ENCODE measurements around the gene NFATC3. TPM values are rescaled to one million over a fixed set of nuclear protein-coding genes. Genes with fewer than 3 reads are reported as not detected.

The NFATC3 gene
- total and polyA plus RNA-seq, 4 donors: 9.7 to 21.2 (median 16.8) TPM

- WGBS: 86% methylated on average over 4 of the region's 4 CpGs
- Histone ChIP-seq H3K9ac (ENCODE audit: low read depth in 1 of 2, low read length in 2 of 2) (no peak overlapping the region), H3K4me3 (ENCODE audit: low read depth in 1 of 3, low read length in 3 of 3) (no peak overlapping the region)
These were observed 3.9 kb downstream of the NFATC3 start for GRCh38 chr16:68089067-68089466.

GRCh38 chr16:68090130-68090529 lies 5.0 kb downstream of the NFATC3 start:
- H3K27ac ChIP-seq (ENCODE audit: low read depth in 1 of 2, low read length in 2 of 2): no peak overlapping the region
- H3K36me3 ChIP-seq (ENCODE audit: control insufficient read depth in 4 of 4, insufficient read depth in 3 of 4, low read depth in 1 of 4, low read length in 3 of 4): no peaks in the 10 kb centered on the region
- no peak overlapping the region for H3K9ac ChIP-seq (ENCODE audit: low read depth in 1 of 2, low read length in 2 of 2)
- 53% methylated on average over 3 of the region's 3 CpGs for WGBS
- DNase-seq (ENCODE audit: low spot score): no peak
- no peak for TF ChIP-seq REST (IDR thresholded peaks at IDR 0.05)
- TF ChIP-seq HNF4G (IDR thresholded peaks at IDR 0.05): no peak
- TF ChIP-seq ZBTB33 (IDR thresholded peaks at IDR 0.05): no peak
- TF ChIP-seq CTCF (IDR thresholded peaks at IDR 0.05; ENCODE audit: low read depth, low read length, missing input control): no peak
- no peak for TF ChIP-seq JUND (IDR thresholded peaks at IDR 0.05)
- no peaks in the 10 kb centered on the region for H3K9me3 ChIP-seq (ENCODE audit: control insufficient read depth in 4 of 4, low read length in 3 of 4)
- no peak overlapping the region for H3K4me3 ChIP-seq (ENCODE audit: low read depth in 1 of 3, low read length in 3 of 3)
- no peaks in the 10 kb centered on the region for H3K27me3 ChIP-seq (ENCODE audit: control insufficient read depth in 4 of 4, insufficient read depth in 4 of 4, low read length in 3 of 4)
- H3K4me1 ChIP-seq (ENCODE audit: control insufficient read depth in 4 of 4, insufficient read depth in 4 of 4, low read length in 3 of 4): peaks cover 10 to 57% (median 31%) of the 10 kb centered on the region in 4 donors

More at GRCh38 chr16:68089067-68089466, 3.9 kb downstream of the NFATC3 start:
- no peak overlapping the region for H3K27ac ChIP-seq (ENCODE audit: low read depth in 1 of 2, low read length in 2 of 2)
- peaks cover 10 to 61% (median 35%) of the 10 kb centered on the region in 4 donors for H3K4me1 ChIP-seq (ENCODE audit: control insufficient read depth in 4 of 4, insufficient read depth in 4 of 4, low read length in 3 of 4)
- TF ChIP-seq FOXA1 (IDR thresholded peaks at IDR 0.05): no peak
- no peak for TF ChIP-seq JUND (IDR thresholded peaks at IDR 0.05)
- no peak for TF ChIP-seq NR2F2 (IDR thresholded peaks at IDR 0.05)
- no peak for TF ChIP-seq EGR1 (IDR thresholded peaks at IDR 0.05; ENCODE audit: low read depth in 2 of 2)
- TF ChIP-seq GABPA (IDR thresholded peaks at IDR 0.05 in 1 of 2, conservative IDR thresholded peaks at IDR 0.05 in 1 of 2): no peak
- TF ChIP-seq YY1 (IDR thresholded peaks at IDR 0.05): no peak
- no peak for TF ChIP-seq SP1 (IDR thresholded peaks at IDR 0.05)
- no peak for TF ChIP-seq HNF4G (IDR thresholded peaks at IDR 0.05)
- no peak for TF ChIP-seq RXRA (IDR thresholded peaks at IDR 0.05)
- no peak for DNase-seq (ENCODE audit: low spot score)
- H3K9me3 ChIP-seq (ENCODE audit: control insufficient read depth in 4 of 4, low read length in 3 of 4): no peaks in the 10 kb centered on the region
- H3K27me3 ChIP-seq (ENCODE audit: control insufficient read depth in 4 of 4, insufficient read depth in 4 of 4, low read length in 3 of 4): no peaks in the 10 kb centered on the region
- H3K36me3 ChIP-seq (ENCODE audit: control insufficient read depth in 4 of 4, insufficient read depth in 3 of 4, low read depth in 1 of 4, low read length in 3 of 4): no peaks in the 10 kb centered on the region

All from liver (tissue), 9 donors.